Activated CD4-positive, alpha-beta T cell treated with anti-CD3 and anti-CD28 coated beads, Interleukin-2, amount 10 ng/mL, durations not matched to agents 24 days and 14 days (primary cell): ENCODE results near the gene TSPAN14. TPM values are rescaled to one million over a fixed set of nuclear protein-coding genes. Genes with fewer than 3 reads are reported as not detected.

ENCODE experiments used
- DNase-seq: peaks from one replicate; pipeline ENCODE4 v3.0.0; 2022
- H3K27ac Mint-ChIP-seq: one replicate; pipeline ENCODE4 v1.8.0; 2022; ENCODE audit warnings: mild to moderate bottlenecking, mixed read lengths
- H3K27me3 Mint-ChIP-seq: one replicate; pipeline ENCODE4 v1.8.0; 2022; ENCODE audit warnings: mixed read lengths
- H3K36me3 Mint-ChIP-seq: one replicate; pipeline ENCODE4 v1.8.0; 2022; ENCODE audit warnings: low read depth, mild to moderate bottlenecking, mixed read lengths
- H3K4me1 Mint-ChIP-seq: one replicate; pipeline ENCODE4 v1.8.0; 2021; ENCODE audit warnings: mixed read lengths
- H3K4me3 Mint-ChIP-seq: one replicate; pipeline ENCODE4 v1.8.0; 2022; ENCODE audit warnings: mild to moderate bottlenecking, moderate library complexity, mixed read lengths
- H3K9me3 Mint-ChIP-seq: one replicate; pipeline ENCODE4 v1.8.0; 2021; ENCODE audit warnings: mixed read lengths
- intact Hi-C: fragments of 100-400 bp; cut with micrococcal nuclease; formaldehyde crosslinking; loops from one replicate; pipeline ENCODE4 v1.15.1; 2023
- total RNA-seq: library from RNA; stranded (reverse); gene quantifications from 2 replicates; pipeline ENCODE4 v1.2.3, GENCODE V29; 2022

TSPAN14 gene
- total RNA-seq, 1 donor from 2014 or later: 61.7 TPM

DNA sequence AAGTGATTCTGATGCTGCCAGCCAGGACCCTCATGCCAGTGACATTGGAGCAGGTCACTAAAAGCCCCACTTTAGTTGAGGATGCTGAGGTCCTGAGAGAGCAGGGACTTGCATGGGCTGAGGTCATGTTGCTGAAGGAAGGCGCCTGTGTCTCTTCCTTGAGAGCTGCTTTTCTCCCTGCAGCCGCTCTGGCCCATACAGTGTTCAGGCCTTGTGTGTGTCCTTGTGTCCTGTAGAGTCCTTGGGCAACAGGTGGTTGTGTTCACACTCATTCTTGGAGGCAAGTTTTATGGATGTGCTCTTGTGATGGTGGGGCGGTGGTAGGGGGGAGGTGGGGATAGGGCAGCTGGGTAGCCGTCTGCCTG lies 33.3 kb downstream of the TSPAN14 start:
- DNase-seq: no peak
- intact Hi-C loops: loop anchor here (1.0 kb wide), 1 partner anchor 32 kb away; no protein-coding TSS in a partner anchor
- H3K9me3 Mint-ChIP-seq: peaks cover 9% of the 10 kb centered on the region
- peaks cover 42% of the 10 kb centered on the region for H3K36me3 Mint-ChIP-seq
- H3K27ac Mint-ChIP-seq: peak overlapping the region; percentile 92
- no peaks in the 10 kb centered on the region for H3K27me3 Mint-ChIP-seq
- peaks cover 86% of the 10 kb centered on the region for H3K4me1 Mint-ChIP-seq
- peak overlapping the region; percentile 77 for H3K4me3 Mint-ChIP-seq

DNA sequence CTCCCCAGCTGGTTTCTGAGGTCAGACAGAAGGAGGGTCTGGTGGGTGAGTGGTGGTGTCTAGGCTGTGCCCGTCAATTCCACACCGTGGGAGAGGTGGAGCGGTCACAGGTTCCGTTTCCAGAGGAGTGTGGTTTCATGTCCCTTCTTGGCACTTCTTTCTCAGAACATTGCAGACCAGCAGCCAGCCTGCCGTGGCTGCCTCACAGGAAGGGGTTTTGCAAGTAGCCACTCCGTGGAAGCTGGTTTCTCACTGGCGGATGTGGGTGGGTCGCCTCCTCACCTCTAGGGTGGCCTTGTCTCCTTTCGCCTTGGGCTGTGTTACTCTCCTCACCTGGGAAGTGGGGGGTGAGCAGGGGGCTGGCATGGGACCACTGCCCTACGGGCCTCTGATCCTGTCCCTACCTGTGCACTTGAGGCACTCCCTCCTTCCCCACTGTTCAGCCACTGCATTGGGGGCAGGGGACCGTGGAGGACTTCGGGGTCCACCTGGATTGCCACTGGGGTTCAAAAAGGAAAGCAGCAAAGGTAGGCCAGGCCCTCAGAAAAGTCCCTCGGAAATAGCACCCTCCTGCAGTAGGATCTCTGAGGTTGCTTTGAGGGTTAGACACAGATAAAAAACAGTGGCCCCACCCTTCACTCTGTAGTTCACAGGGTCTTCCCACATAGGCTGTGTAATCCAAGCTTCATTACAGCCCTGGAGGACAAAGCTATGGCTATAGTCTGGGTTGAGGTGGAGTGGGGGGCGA lies 33.9 kb downstream of the TSPAN14 start:
- peak overlapping the region; percentile 77 for H3K4me3 Mint-ChIP-seq
- intact Hi-C loops: loop anchor here (1.0 kb wide), 2 partner anchors 10 to 33 kb away; no protein-coding TSS in a partner anchor
- DNase-seq: peak; percentile 90
- peaks cover 88% of the 10 kb centered on the region for H3K4me1 Mint-ChIP-seq
- no peaks in the 10 kb centered on the region for H3K27me3 Mint-ChIP-seq
- H3K27ac Mint-ChIP-seq: peak overlapping the region; percentile 92
- peaks cover 9% of the 10 kb centered on the region for H3K9me3 Mint-ChIP-seq
- peaks cover 44% of the 10 kb centered on the region for H3K36me3 Mint-ChIP-seq

DNA sequence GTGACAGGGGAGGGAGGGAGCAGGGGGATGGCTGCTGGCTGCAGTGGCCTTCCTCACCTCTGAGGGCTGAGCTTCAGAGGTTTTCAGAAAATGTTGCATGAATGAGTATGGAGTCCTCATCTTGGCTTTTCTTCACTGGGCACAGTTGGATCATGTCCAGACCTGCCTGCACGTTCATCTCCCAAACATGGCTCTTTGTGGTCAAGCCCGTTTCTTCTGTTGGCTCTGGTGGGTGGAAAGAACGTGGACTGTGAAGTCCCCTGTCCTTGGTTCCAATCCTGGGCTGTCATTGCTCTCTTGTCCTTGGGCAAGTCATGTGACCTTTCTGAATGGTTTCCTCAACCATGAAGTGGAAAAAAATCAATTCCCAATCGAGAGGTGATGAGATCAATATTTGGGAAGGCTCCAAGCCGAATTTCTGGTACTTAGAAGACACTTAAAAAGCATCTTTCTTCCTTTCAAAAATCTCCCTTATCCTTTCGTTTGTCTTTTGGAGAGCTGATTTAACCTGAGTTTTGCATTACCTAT lies 34.5 kb downstream of the TSPAN14 start:
- intact Hi-C loops: loop anchor here (1.0 kb wide), 1 partner anchor 10 kb away; no protein-coding TSS in a partner anchor
- peak overlapping the region; percentile 77 for H3K4me3 Mint-ChIP-seq
- H3K27ac Mint-ChIP-seq: peak overlapping the region; percentile 92
- peaks cover 44% of the 10 kb centered on the region for H3K36me3 Mint-ChIP-seq
- DNase-seq: no peak
- H3K9me3 Mint-ChIP-seq: peaks cover 9% of the 10 kb centered on the region
- no peaks in the 10 kb centered on the region for H3K27me3 Mint-ChIP-seq
- H3K4me1 Mint-ChIP-seq: peaks cover 88% of the 10 kb centered on the region

DNA sequence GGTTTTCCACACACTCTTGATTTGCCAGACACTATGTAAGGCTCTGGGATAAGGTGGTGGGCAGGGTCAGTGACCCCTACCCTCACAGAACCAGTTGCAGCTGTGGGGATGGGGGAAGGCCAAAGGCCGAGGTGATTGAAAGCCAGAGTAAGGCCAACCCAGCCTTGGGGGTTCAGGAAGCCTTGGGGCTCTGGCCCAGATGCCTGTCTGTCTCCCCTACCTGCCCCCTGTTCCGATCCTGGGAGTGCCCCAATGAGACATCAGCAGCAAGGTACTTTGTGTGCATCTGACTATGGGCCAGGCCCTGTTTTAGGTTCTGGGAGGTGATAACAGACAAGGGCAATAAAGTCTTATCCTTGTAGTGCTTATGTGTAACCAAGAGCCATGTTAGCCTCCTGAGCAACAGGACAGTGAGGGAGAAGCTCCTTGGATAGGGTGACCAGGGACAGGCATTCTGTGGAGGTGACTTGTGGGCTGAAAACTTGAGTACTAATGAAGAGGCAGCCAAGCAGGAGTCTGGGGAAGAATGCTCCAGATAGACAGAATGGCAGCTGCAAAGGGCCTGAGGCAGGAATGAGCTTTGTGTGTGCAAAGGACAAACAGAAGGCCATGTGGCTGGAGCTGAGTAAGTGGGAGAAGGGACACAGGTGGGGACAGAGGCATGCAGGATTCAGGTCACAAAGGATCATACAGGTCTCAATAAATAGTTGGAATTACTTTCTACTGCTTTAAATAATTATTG lies 35.4 kb downstream of the TSPAN14 start:
- Mint-ChIP-seq H3K27ac (peak overlapping the region; percentile 70), H3K9me3 (peaks cover 9% of the 10 kb centered on the region), H3K27me3 (no peaks in the 10 kb centered on the region), H3K4me3 (no peak overlapping the region), H3K36me3 (peaks cover 47% of the 10 kb centered on the region), H3K4me1 (peaks cover 90% of the 10 kb centered on the region)
- DNase-seq: no peak
- intact Hi-C loops: no loop called here

DNA sequence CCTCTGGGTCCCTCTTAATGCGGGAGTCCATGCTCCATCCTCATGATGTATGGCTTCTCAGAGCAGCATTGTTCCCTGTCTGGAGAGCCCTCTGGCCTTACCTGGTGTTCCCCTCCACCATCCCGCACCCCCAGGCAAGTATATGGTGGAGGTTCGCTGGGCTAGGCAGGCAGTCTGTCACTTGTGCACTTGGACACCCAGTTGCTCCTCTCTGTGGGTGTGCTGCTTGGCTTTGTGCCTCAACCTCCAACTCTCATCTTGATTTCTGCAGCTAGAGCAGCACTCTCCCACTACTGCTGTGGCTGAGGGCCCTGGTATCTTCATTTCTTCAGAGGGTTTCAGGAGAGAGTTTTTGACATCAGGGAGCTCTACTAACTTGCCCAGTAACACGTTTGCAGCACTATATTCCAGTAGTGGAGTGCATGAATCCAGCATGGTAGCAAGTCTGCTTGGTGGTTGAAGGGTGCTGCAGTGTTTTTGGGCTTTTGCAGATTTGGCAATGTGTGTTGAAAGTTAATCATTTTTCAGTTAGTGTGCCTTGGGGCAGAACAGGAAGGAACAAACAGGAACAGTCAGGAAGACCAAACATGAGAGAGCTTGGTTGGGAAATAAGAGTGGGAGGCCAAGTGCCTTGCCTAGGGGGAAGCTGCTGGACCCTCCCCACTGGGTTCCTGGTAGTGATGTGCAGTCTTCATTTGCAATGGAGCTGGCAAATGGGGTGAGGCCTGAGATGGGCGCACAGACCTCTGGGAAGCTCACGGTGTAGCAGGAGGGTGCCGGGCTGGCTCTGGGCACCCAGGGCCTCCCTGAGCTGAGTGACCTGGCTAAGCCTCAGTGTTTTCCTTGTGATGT lies 37.4 kb downstream of the TSPAN14 start:
- H3K4me3 Mint-ChIP-seq: peak overlapping the region; percentile 4
- no peaks in the 10 kb centered on the region for H3K27me3 Mint-ChIP-seq
- H3K27ac Mint-ChIP-seq: peak overlapping the region; percentile 70
- intact Hi-C loops: no loop called here
- H3K4me1 Mint-ChIP-seq: peaks cover 85% of the 10 kb centered on the region
- H3K36me3 Mint-ChIP-seq: peaks cover 63% of the 10 kb centered on the region
- no peak for DNase-seq
- peaks cover 11% of the 10 kb centered on the region for H3K9me3 Mint-ChIP-seq

DNA sequence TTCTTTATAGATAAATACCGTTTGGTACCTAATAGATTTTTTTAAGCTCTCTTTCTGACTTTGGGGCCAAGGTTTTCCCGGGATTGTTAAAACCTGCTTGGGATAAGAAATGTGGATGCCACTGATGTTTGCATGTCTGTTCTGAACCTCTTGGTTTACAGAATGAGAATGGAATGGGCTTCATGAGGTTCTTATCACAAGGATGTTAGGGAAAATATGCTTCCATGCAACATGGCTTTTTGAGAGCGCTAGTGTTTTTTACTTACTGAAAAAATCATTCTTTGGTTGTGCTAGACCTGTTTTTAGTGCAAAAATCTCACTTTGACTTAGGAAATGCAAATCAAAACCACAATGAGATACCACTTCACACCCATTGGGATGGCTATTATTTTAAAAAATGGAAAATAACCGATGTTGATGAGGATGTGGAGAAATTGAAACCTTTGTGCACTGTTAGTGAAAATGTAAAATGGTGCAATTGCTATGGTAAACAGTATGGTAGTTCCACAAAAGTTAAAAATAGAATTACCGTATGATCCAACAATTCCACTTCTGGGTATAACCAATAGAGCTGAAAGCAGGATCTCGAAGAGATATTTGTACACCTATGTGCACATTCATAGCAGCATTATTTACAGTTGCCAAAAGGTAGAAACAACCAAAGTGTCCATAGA lies 38.9 kb downstream of the TSPAN14 start:
- H3K9me3 Mint-ChIP-seq: peaks cover 16% of the 10 kb centered on the region
- H3K4me3 Mint-ChIP-seq: peak overlapping the region; percentile 66
- H3K4me1 Mint-ChIP-seq: peaks cover 83% of the 10 kb centered on the region
- H3K27ac Mint-ChIP-seq: peak overlapping the region; percentile 87
- no peaks in the 10 kb centered on the region for H3K27me3 Mint-ChIP-seq
- H3K36me3 Mint-ChIP-seq: peaks cover 66% of the 10 kb centered on the region
- DNase-seq: no peak
- intact Hi-C loops: loop anchor here (1.0 kb wide), 1 partner anchor 8 kb away; no protein-coding TSS in a partner anchor

DNA sequence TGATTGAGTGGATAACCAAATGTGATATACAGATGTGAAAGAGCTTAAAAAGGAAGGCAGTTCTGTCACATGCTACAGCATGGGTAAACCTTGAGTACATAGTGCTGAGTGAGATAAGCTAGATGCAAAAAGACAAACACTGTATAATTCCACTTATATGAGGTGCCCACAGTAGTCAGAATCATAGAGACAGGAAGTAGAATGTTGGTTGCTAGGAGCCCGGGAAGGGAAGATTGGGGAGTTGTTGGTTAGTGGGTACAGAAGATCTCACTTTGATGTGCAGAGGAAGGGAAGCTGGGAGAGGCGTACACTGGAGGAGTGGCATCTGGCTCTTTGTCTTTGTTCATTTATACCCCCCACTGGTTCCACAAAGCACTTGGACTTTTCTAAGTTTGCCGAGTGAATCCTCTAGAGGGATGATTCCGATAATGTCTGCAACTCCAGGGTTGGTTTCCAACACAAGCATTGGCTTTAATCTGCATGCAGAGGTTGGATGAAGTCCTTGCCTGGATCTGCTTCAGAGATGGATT lies 39.5 kb downstream of the TSPAN14 start:
- peak; percentile 74 for DNase-seq
- no peaks in the 10 kb centered on the region for H3K27me3 Mint-ChIP-seq
- intact Hi-C loops: loop anchor here (1.0 kb wide), 1 partner anchor 8 kb away; no protein-coding TSS in a partner anchor
- H3K36me3 Mint-ChIP-seq: peaks cover 66% of the 10 kb centered on the region
- H3K9me3 Mint-ChIP-seq: peaks cover 16% of the 10 kb centered on the region
- H3K27ac Mint-ChIP-seq: peak overlapping the region; percentile 87
- peaks cover 83% of the 10 kb centered on the region for H3K4me1 Mint-ChIP-seq
- peak overlapping the region; percentile 66 for H3K4me3 Mint-ChIP-seq

DNA sequence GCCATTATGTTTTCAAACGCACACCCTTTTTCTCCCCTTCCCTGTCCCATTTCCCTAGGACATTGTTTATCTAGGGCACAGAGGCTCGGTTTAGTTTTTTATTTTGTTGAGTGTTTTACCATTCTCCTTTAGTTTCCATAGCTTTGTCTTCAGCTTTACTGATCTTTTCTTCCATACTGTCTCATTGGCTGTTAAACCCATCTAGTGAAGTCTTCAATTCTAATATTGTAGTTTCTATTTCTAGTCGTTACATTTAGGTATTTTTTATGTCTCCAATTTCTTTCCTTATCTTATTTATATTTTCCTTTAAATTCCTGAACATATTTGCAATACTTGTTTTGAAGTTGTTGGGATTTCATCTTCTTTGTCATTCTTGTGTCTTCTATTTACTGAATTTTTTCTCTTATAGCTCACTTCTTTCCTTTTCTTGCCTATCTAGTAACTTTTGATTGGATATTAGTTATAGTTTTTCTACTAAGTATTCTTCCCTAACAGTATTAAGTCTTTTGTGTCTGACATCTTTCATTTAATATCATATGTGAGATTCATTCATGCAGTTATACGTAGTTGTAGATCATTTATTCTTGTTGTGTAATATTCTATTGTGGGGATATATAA lies 42.6 kb downstream of the TSPAN14 start:
- DNase-seq: no peak
- peaks cover 76% of the 10 kb centered on the region for H3K4me1 Mint-ChIP-seq
- peak overlapping the region; percentile 51 for H3K27ac Mint-ChIP-seq
- intact Hi-C loops: no loop called here
- no peaks in the 10 kb centered on the region for H3K27me3 Mint-ChIP-seq
- peak overlapping the region; percentile 16 for H3K4me3 Mint-ChIP-seq
- H3K36me3 Mint-ChIP-seq: peaks cover 39% of the 10 kb centered on the region
- peaks cover 7% of the 10 kb centered on the region for H3K9me3 Mint-ChIP-seq

DNA sequence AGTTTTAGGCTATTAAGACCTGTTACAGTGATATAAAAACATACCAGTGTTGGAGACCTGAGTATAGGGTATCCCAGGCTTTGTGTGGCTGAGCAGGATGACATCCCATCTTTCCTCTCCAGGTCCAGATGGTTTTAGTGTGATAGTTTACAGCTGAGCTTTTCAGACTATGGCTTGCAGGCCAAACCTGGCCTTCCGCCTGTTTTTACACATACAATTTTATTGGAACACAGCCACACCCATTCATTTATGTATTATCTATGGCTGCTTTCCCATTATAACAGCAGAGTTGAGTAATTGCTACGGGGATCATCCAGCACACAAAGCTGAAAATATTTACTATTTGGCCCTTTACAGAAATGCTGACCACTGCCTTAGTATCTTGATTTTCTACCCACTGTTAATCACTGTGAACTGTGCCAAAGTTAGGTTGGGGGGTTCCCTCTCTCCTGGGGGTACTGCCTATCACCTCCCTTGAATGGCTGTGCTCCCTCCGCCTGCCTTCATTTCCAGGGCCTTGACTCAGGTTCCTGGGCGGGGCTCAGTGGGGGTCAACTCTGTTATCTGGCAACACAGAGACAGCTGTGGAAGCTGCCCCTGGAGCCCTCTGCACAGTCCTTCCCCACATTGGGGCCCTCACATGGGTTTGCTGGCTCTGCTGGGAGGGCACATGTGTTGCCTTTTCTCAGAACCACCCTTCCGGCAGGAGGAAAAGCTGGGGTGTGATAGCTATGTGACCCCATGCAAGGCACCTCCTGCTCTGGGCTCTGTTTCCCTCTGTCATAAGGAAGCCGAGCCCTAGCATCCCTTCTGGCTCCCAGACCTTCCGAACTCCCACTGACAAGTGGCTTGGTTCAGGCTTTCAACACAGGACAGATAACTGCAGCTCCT lies 43.3 kb downstream of the TSPAN14 start:
- H3K36me3 Mint-ChIP-seq: peaks cover 39% of the 10 kb centered on the region
- intact Hi-C loops: loop anchor here (1.0 kb wide), 1 partner anchor 9 kb away; no protein-coding TSS in a partner anchor
- H3K4me3 Mint-ChIP-seq: peak overlapping the region; percentile 75
- H3K27ac Mint-ChIP-seq: peak overlapping the region; percentile 95
- no peaks in the 10 kb centered on the region for H3K27me3 Mint-ChIP-seq
- H3K9me3 Mint-ChIP-seq: peaks cover 7% of the 10 kb centered on the region
- no peak for DNase-seq
- H3K4me1 Mint-ChIP-seq: peaks cover 78% of the 10 kb centered on the region

DNA sequence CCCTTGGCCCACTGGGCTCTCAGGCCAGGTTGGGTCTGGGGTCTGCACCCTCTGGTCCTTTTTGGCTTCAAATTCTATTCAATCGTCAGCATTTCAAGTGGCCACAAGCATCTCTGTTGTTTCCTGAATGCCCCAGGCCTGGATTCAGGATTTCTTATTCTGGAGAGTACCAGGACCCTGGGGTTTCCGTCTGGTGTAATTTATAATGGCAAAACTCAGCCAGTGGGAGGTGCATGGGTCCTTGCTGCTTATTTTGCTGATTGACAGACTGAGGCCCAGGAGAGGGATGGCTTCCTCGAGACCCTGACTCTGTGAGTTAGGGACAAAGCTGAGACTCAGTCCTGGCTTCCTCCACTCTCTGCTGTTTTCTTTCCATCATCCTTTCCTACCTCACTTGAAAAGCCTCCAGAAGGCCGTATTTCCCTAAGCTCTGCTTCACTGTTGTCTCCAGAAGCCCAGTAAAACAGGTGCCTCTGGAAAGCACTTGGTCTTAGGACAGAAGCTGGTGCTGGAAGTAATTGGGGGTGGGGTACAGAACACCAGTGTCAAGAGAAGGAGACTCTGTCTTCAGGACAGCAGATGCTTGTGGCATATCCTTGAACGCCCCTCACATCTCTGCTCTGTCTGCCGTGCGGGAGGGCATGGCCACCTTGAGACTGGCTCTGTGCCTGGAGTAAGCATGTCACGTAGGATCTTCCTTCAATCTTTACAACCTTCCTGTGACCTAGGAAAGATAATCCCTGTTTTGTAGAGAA lies 44.1 kb downstream of the TSPAN14 start:
- peaks cover 42% of the 10 kb centered on the region for H3K36me3 Mint-ChIP-seq
- H3K4me3 Mint-ChIP-seq: peak overlapping the region; percentile 75
- H3K27ac Mint-ChIP-seq: peak overlapping the region; percentile 95
- DNase-seq: no peak
- peaks cover 7% of the 10 kb centered on the region for H3K9me3 Mint-ChIP-seq
- peaks cover 81% of the 10 kb centered on the region for H3K4me1 Mint-ChIP-seq
- intact Hi-C loops: loop anchor here (1.0 kb wide), 1 partner anchor 10 kb away; no protein-coding TSS in a partner anchor
- no peaks in the 10 kb centered on the region for H3K27me3 Mint-ChIP-seq
